GM23338 (cell line): ENCODE data around the gene SSNA1.

Experiments used
- CREB1 ChIP-seq: fragments of 250-450 bp; sonication (Bioruptor Pico); IDR thresholded peaks from 2 replicates; pipeline ENCODE4 v1.5.0; 2020; ENCODE audit warnings: low read depth, mild to moderate bottlenecking, moderate library complexity
- EZH2 ChIP-seq: fragments of 200-600 bp; sonication (generic); IDR thresholded peaks from one replicate; pipeline ENCODE4 v1.8.0; 2017; ENCODE audit warnings: antibody characterized with exemption, mild to moderate bottlenecking, low read depth; ENCODE audit not compliant: unreplicated experiment
- EZH2phosphoT487 ChIP-seq: fragments of 200-600 bp; sonication (generic); IDR thresholded peaks from one replicate; pipeline ENCODE4 v1.8.1; 2018; ENCODE audit warnings: antibody characterized with exemption; ENCODE audit not compliant: unreplicated experiment
- JUNB ChIP-seq: IDR thresholded peaks from one replicate; pipeline ENCODE4 v1.6.1; 2016; ENCODE audit warnings: antibody characterized with exemption; ENCODE audit not compliant: unreplicated experiment
- POLR2AphosphoS5 ChIP-seq: IDR thresholded peaks from 2 replicates; pipeline ENCODE4 v1.6.1; 2016; ENCODE audit warnings: antibody characterized with exemption, low read depth
- ZNF114 ChIP-seq: fragments of 250-450 bp; sonication (Bioruptor Pico); IDR thresholded peaks from 2 replicates; pipeline ENCODE4 v1.5.0; 2020; ENCODE audit warnings: mild to moderate bottlenecking, moderate library complexity
- TF ChIP-seq, protein P1 (sequence below), 2 experiments: fragments of 200-600 bp in 1 of 2; sonication (generic) in 1 of 2; conservative IDR thresholded peaks; 2 replicates each; pipeline versions ENCODE4 v1.5.1 to v1.6.1; 2016 to 2017; ENCODE audit warnings: antibody characterized with exemption in 2 of 2, low read depth in 2 of 2, mild to moderate bottlenecking in 2 of 2, moderate library complexity in 1 of 2
- TF ChIP-seq, protein P2 (sequence below): IDR thresholded peaks from one replicate; pipeline ENCODE4 v1.6.1; 2018; ENCODE audit warnings: antibody characterized with exemption; ENCODE audit not compliant: unreplicated experiment
- TF ChIP-seq, protein P3 (sequence below): fragments of 250-450 bp; sonication (Bioruptor Pico); IDR thresholded peaks from 2 replicates; pipeline ENCODE4 v1.5.0; 2020; ENCODE audit warnings: mild to moderate bottlenecking, moderate library complexity

DNA sequence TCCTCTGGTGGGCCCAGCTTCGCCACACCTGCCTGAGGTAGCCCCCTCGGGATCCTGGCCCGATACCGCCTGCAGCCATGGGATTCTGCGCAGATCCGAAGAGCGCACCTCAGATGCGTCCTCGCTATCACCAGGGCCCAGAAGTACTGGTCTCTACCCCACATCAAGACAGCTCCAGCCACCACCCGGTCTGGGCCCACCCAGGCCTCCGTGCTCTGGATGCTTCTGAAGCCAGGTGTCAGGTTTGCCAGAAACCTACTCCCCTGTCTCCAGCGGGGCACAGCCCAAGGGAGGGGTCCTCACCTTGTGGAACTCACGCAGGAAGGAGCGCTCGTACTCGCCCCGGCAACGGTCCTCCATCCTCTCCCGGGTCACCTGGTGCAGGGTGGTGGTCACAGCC is 2.6 kb upstream of the SSNA1 start:
- TF ChIP-seq, protein P1, sequence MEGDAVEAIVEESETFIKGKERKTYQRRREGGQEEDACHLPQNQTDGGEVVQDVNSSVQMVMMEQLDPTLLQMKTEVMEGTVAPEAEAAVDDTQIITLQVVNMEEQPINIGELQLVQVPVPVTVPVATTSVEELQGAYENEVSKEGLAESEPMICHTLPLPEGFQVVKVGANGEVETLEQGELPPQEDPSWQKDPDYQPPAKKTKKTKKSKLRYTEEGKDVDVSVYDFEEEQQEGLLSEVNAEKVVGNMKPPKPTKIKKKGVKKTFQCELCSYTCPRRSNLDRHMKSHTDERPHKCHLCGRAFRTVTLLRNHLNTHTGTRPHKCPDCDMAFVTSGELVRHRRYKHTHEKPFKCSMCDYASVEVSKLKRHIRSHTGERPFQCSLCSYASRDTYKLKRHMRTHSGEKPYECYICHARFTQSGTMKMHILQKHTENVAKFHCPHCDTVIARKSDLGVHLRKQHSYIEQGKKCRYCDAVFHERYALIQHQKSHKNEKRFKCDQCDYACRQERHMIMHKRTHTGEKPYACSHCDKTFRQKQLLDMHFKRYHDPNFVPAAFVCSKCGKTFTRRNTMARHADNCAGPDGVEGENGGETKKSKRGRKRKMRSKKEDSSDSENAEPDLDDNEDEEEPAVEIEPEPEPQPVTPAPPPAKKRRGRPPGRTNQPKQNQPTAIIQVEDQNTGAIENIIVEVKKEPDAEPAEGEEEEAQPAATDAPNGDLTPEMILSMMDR (conservative IDR thresholded peaks at IDR 0.05; ENCODE audit: low read depth in 2 of 2), result no peak
- TF ChIP-seq POLR2AphosphoS5 (no peak), EZH2phosphoT487 (no peak), EZH2 (no peak), JUNB (no peak), CREB1 (CRISPR knock-in tag) (no peak), ZNF114 (CRISPR knock-in tag) (no peak)
- TF ChIP-seq, protein P2, sequence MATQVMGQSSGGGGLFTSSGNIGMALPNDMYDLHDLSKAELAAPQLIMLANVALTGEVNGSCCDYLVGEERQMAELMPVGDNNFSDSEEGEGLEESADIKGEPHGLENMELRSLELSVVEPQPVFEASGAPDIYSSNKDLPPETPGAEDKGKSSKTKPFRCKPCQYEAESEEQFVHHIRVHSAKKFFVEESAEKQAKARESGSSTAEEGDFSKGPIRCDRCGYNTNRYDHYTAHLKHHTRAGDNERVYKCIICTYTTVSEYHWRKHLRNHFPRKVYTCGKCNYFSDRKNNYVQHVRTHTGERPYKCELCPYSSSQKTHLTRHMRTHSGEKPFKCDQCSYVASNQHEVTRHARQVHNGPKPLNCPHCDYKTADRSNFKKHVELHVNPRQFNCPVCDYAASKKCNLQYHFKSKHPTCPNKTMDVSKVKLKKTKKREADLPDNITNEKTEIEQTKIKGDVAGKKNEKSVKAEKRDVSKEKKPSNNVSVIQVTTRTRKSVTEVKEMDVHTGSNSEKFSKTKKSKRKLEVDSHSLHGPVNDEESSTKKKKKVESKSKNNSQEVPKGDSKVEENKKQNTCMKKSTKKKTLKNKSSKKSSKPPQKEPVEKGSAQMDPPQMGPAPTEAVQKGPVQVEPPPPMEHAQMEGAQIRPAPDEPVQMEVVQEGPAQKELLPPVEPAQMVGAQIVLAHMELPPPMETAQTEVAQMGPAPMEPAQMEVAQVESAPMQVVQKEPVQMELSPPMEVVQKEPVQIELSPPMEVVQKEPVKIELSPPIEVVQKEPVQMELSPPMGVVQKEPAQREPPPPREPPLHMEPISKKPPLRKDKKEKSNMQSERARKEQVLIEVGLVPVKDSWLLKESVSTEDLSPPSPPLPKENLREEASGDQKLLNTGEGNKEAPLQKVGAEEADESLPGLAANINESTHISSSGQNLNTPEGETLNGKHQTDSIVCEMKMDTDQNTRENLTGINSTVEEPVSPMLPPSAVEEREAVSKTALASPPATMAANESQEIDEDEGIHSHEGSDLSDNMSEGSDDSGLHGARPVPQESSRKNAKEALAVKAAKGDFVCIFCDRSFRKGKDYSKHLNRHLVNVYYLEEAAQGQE, result no peak
- TF ChIP-seq, protein P3, sequence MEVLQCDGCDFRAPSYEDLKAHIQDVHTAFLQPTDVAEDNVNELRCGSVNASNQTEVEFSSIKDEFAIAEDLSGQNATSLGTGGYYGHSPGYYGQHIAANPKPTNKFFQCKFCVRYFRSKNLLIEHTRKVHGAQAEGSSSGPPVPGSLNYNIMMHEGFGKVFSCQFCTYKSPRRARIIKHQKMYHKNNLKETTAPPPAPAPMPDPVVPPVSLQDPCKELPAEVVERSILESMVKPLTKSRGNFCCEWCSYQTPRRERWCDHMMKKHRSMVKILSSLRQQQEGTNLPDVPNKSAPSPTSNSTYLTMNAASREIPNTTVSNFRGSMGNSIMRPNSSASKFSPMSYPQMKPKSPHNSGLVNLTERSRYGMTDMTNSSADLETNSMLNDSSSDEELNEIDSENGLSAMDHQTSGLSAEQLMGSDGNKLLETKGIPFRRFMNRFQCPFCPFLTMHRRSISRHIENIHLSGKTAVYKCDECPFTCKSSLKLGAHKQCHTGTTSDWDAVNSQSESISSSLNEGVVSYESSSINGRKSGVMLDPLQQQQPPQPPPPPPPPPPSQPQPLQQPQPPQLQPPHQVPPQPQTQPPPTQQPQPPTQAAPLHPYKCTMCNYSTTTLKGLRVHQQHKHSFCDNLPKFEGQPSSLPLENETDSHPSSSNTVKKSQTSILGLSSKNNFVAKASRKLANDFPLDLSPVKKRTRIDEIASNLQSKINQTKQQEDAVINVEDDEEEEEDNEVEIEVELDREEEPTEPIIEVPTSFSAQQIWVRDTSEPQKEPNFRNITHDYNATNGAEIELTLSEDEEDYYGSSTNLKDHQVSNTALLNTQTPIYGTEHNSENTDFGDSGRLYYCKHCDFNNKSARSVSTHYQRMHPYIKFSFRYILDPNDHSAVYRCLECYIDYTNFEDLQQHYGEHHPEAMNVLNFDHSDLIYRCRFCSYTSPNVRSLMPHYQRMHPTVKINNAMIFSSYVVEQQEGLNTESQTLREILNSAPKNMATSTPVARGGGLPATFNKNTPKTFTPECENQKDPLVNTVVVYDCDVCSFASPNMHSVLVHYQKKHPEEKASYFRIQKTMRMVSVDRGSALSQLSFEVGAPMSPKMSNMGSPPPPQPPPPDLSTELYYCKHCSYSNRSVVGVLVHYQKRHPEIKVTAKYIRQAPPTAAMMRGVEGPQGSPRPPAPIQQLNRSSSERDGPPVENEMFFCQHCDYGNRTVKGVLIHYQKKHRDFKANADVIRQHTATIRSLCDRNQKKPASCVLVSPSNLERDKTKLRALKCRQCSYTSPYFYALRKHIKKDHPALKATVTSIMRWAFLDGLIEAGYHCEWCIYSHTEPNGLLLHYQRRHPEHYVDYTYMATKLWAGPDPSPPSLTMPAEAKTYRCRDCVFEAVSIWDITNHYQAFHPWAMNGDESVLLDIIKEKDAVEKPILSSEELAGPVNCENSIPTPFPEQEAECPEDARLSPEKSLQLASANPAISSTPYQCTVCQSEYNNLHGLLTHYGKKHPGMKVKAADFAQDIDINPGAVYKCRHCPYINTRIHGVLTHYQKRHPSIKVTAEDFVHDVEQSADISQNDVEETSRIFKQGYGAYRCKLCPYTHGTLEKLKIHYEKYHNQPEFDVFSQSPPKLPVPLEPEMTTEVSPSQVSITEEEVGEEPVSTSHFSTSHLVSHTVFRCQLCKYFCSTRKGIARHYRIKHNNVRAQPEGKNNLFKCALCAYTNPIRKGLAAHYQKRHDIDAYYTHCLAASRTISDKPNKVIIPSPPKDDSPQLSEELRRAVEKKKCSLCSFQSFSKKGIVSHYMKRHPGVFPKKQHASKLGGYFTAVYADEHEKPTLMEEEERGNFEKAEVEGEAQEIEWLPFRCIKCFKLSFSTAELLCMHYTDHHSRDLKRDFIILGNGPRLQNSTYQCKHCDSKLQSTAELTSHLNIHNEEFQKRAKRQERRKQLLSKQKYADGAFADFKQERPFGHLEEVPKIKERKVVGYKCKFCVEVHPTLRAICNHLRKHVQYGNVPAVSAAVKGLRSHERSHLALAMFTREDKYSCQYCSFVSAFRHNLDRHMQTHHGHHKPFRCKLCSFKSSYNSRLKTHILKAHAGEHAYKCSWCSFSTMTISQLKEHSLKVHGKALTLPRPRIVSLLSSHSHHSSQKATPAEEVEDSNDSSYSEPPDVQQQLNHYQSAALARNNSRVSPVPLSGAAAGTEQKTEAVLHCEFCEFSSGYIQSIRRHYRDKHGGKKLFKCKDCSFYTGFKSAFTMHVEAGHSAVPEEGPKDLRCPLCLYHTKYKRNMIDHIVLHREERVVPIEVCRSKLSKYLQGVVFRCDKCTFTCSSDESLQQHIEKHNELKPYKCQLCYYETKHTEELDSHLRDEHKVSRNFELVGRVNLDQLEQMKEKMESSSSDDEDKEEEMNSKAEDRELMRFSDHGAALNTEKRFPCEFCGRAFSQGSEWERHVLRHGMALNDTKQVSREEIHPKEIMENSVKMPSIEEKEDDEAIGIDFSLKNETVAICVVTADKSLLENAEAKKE (CRISPR knock-in tag), result no peak
